Activated gamma-delta T cell treated with Interleukin-2 at 50 U/mL for 16 hours (primary cell): ENCODE measurements around the gene SLC50A1.

Experiments
- DNase-seq: peaks from one replicate; pipeline ENCODE4 v3.0.0-alpha.2; 2020

SLC50A1 gene

GRCh38 chr1:155186794-155187455, 51.3 kb downstream of the SLC50A1 start:
- no peak for DNase-seq

- no peak for DNase-seq
Observed at GRCh38 chr1:155187456-155187891, 51.8 kb downstream of the SLC50A1 start.

- DNase-seq: no peak
Observed at GRCh38 chr1:155188268-155188667, 52.6 kb downstream of the SLC50A1 start.
